Measurements from ENCODE around the gene TMEM120A.

TMEM120A gene

GRCh38 chr7:75984130-75985008 lies 10.0 kb downstream of the TMEM120A start:
- TF ChIP-seq MAX (IDR thresholded peaks at IDR 0.05; ENCODE audit: low read depth, low read length) (no peak), POLR2A (IDR thresholded peaks at IDR 0.05; ENCODE audit: extremely low read depth, insufficient read length) (no peak), MYC (IDR thresholded peaks at IDR 0.05; ENCODE audit: low read depth, low read length) (no peak), CTCF (IDR thresholded peaks at IDR 0.05; ENCODE audit: low read depth, low read length) (no peak)
- DNase-seq (ENCODE audit: low read depth) = no peak
- H3K4me3 ChIP-seq (ENCODE audit: low read depth, low read length) = no peak overlapping the region

GRCh38 chr7:75983471-75984129 lies 10.8 kb downstream of the TMEM120A start:
- no peak for TF ChIP-seq MYC (IDR thresholded peaks at IDR 0.05; ENCODE audit: low read depth, low read length)
- TF ChIP-seq POLR2A (IDR thresholded peaks at IDR 0.05; ENCODE audit: extremely low read depth, insufficient read length) = no peak
- no peak for TF ChIP-seq CTCF (IDR thresholded peaks at IDR 0.05; ENCODE audit: low read depth, low read length)
- no peak for TF ChIP-seq MAX (IDR thresholded peaks at IDR 0.05; ENCODE audit: low read depth, low read length)
- H3K4me3 ChIP-seq (ENCODE audit: low read depth, low read length) = no peak overlapping the region
- DNase-seq (ENCODE audit: low read depth) = no peak

GRCh38 chr7:75982306-75983064 lies 11.9 kb downstream of the TMEM120A start:
- TF ChIP-seq MYC (IDR thresholded peaks at IDR 0.05; ENCODE audit: low read depth, low read length) (no peak), CTCF (IDR thresholded peaks at IDR 0.05; ENCODE audit: low read depth, low read length) (no peak), POLR2A (IDR thresholded peaks at IDR 0.05; ENCODE audit: extremely low read depth, insufficient read length) (no peak), MAX (IDR thresholded peaks at IDR 0.05; ENCODE audit: low read depth, low read length) (no peak)
- no peak for DNase-seq (ENCODE audit: low read depth)
- H3K4me3 ChIP-seq (ENCODE audit: low read depth, low read length) = no peak overlapping the region

GRCh38 chr7:75981453-75982305 lies 12.7 kb downstream of the TMEM120A start:
- no peak for DNase-seq (ENCODE audit: low read depth)
- no peak overlapping the region for H3K4me3 ChIP-seq (ENCODE audit: low read depth, low read length)
- TF ChIP-seq POLR2A (IDR thresholded peaks at IDR 0.05; ENCODE audit: extremely low read depth, insufficient read length) (no peak), MYC (IDR thresholded peaks at IDR 0.05; ENCODE audit: low read depth, low read length) (no peak), CTCF (IDR thresholded peaks at IDR 0.05; ENCODE audit: low read depth, low read length) (no peak), MAX (IDR thresholded peaks at IDR 0.05; ENCODE audit: low read depth, low read length) (no peak)

- TF ChIP-seq MAX (IDR thresholded peaks at IDR 0.05; ENCODE audit: low read depth, low read length) (no peak), POLR2A (IDR thresholded peaks at IDR 0.05; ENCODE audit: extremely low read depth, insufficient read length) (no peak), CTCF (IDR thresholded peaks at IDR 0.05; ENCODE audit: low read depth, low read length) (no peak), MYC (IDR thresholded peaks at IDR 0.05; ENCODE audit: low read depth, low read length) (no peak)
- DNase-seq (ENCODE audit: low read depth) = no peak
- no peak overlapping the region for H3K4me3 ChIP-seq (ENCODE audit: low read depth, low read length)
Measured at GRCh38 chr7:75981203-75981452, 13.3 kb downstream of the TMEM120A start.
